ENCODE results near the gene DHPS. TPM values are rescaled to one million over a fixed set of nuclear protein-coding genes. Genes with fewer than 3 reads are reported as not detected.
"Not testable (repeated sequence)": the region's sequence is repeated elsewhere in the genome, so short reads cannot be mapped to it uniquely, and the experiment has no call there.

The DHPS gene
- total RNA-seq, 4 donors from 2014 or later, result 68.5 to 119 (median 80.9) TPM

DNA sequence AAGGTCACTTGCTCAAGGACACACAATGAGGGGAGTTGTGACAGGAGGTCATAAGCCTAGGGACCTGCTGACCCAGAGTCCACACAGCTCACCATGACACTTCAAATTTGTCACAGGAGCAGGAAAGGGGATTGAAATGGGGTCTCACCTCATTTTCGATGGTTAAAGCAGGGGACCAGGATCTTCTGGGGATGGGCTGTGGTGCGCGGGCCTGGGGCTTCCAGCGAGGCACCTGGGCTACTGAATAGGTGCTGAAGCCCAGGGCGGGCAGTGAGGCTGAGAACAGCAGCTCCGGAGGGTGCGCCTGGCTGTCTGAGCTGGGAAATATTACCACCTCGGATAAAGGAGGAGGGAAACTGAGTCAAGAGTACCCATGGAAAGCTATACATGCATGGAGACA lies 26.1 kb downstream of the DHPS start:
- DNase-seq (ENCODE audit: low spot score), result no peak
- TF ChIP-seq, protein P1, sequence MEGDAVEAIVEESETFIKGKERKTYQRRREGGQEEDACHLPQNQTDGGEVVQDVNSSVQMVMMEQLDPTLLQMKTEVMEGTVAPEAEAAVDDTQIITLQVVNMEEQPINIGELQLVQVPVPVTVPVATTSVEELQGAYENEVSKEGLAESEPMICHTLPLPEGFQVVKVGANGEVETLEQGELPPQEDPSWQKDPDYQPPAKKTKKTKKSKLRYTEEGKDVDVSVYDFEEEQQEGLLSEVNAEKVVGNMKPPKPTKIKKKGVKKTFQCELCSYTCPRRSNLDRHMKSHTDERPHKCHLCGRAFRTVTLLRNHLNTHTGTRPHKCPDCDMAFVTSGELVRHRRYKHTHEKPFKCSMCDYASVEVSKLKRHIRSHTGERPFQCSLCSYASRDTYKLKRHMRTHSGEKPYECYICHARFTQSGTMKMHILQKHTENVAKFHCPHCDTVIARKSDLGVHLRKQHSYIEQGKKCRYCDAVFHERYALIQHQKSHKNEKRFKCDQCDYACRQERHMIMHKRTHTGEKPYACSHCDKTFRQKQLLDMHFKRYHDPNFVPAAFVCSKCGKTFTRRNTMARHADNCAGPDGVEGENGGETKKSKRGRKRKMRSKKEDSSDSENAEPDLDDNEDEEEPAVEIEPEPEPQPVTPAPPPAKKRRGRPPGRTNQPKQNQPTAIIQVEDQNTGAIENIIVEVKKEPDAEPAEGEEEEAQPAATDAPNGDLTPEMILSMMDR (IDR thresholded peaks at IDR 0.05), result no peak
- no peak for ATAC-seq (ENCODE audit: low FRiP score)

DNA sequence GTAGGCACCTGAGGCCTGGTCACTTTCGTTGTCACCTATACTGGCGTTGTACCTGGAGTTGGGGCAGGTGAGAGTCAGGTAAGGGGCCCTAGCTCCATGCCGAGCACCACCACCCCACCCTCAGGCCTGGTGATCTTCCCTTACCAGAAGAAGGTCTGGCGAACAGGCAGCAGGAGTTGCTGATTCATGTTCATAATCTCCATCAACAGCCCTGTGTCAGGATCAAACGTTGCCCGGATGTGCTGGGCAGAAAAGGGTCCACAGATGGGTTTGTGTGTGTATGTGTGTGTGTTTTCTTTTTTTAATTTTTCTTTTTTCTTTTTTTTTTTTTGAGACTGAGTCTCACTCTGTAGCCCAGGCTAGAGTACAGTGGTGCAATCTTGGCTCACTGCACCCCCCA lies 29.5 kb downstream of the DHPS start:
- TF ChIP-seq, protein P1 (IDR thresholded peaks at IDR 0.05), result no peak
- ATAC-seq (ENCODE audit: low FRiP score) (no peak), DNase-seq (ENCODE audit: low spot score) (no peak)

- TF ChIP-seq, protein P1 (IDR thresholded peaks at IDR 0.05), result no peak
- DNase-seq (ENCODE audit: low spot score) (no peak), ATAC-seq (ENCODE audit: low FRiP score) (no peak)
Measured at GRCh38 chr19:12649941-12650340, 31.7 kb downstream of the DHPS start.

DNA sequence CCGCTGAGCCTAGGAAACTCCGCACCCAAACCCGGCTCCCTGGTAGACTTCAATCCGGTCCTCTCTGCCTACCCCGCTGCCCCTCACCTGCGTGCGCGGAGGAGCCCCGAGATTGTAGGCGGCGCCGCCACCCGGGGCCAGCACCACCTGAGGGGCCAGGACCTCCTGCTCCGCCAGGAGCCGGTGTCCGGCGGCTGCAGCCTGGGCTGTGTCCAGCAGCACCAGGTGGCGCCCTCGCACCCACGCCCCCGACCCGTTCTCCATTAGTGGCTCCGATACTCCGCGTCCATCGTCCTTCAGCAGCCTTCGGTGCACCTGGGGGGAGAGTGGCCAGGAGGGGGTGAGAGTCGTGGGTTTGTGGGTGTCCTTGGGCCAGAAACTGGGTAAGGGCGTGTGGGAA lies 33.6 kb downstream of the DHPS start:
- peak; percentile 52 for ATAC-seq (ENCODE audit: low FRiP score)
- DNase-seq (ENCODE audit: low spot score), result no peak
- TF ChIP-seq, protein P1 (IDR thresholded peaks at IDR 0.05), result no peak

GRCh38 chr19:12647490-12648071 lies 34.1 kb downstream of the DHPS start:
- ATAC-seq (ENCODE audit: low FRiP score) (peak; percentile 79), DNase-seq (ENCODE audit: low spot score) (peak; percentile 51)
- TF ChIP-seq, protein P1 (IDR thresholded peaks at IDR 0.05), result no peak

DNA sequence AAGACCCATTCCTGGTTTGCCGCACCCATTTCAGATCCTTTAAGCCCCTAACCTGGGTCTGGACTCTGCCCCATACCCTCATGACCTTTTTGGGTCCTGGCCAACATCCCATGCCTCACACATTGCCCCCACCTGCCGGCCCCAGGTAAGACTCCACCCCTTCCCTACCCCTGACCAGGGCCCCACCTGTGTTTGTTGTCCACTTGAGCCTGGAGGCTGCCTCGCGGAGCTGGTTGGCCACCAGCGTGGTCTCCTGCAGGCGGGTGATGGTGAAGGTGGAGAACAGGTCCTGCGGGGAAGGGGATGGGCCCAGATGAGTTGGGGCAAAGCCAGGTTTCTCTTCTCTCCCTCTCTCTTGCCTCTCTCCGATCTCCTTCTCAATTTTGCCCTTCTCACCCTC lies 34.6 kb downstream of the DHPS start:
- TF ChIP-seq, protein P1 (IDR thresholded peaks at IDR 0.05), result no peak
- ATAC-seq (ENCODE audit: low FRiP score) (no peak), DNase-seq (ENCODE audit: low spot score) (no peak)

GRCh38 chr19:12646551-12646950 lies 35.1 kb downstream of the DHPS start:
- no peak for ATAC-seq (ENCODE audit: low FRiP score)
- TF ChIP-seq, protein P1 (IDR thresholded peaks at IDR 0.05), result no peak
- DNase-seq (ENCODE audit: low spot score), result no peak

- ATAC-seq (ENCODE audit: low FRiP score); DNase-seq (ENCODE audit: low spot score): not testable (repeated sequence)
Measured at GRCh38 chr19:12643716-12644115, 38.0 kb downstream of the DHPS start.

Data from omental fat pad (tissue), 4 donors.